CD14-positive monocyte (primary cell): ENCODE measurements around the gene MBD3. TPM values are rescaled to one million over a fixed set of nuclear protein-coding genes. Genes with fewer than 3 reads are reported as not detected.

Experiments
- DNase-seq, 3 donors: peaks; one replicate each; pipeline ENCODE4 v3.0.0-alpha.2; 2011 to 2022
- H2AFZ ChIP-seq: 2 replicates; pipeline ENCODE4 v1.6.0; 2012; ENCODE audit warnings: mild to moderate bottlenecking, low read depth, low read length, inconsistent platforms; ENCODE audit not compliant: insufficient read depth, poor library complexity, severe bottlenecking
- H3K27ac ChIP-seq, 2 donors: 1 replicate in 1 of 2; 2 replicates in 1 of 2; pipeline ENCODE4 v1.5.1; 2012 to 2013; ENCODE audit warnings: low read length in 2 of 2, control low read depth in 1 of 2, inconsistent platforms in 1 of 2, low read depth in 1 of 2, mild to moderate bottlenecking in 1 of 2
- H3K27me3 ChIP-seq, 2 donors: one replicate each; pipeline versions ENCODE4 v1.6.0 to v1.6.1; 2011 to 2013; ENCODE audit warnings: low read length in 2 of 2; ENCODE audit not compliant: control insufficient read depth in 2 of 2, insufficient read depth in 2 of 2
- H3K36me3 ChIP-seq, 2 donors: replicated peaks in 1 of 2; 1 replicate in 1 of 2; 2 replicates in 1 of 2; pipeline versions ENCODE4 v1.5.1 to v1.6.1; 2012 to 2013; ENCODE audit warnings: low read length in 2 of 2, control low read depth in 1 of 2, inconsistent platforms in 1 of 2, mild to moderate bottlenecking in 1 of 2; ENCODE audit not compliant: insufficient read depth in 2 of 2, control insufficient read depth in 1 of 2
- H3K4me1 ChIP-seq, 2 donors: 1 replicate in 1 of 2; 2 replicates in 1 of 2; pipeline versions ENCODE4 v1.5.1 to v1.6.1; 2012 to 2013; ENCODE audit warnings: low read length in 2 of 2, control low read depth in 1 of 2, inconsistent platforms in 1 of 2, mild to moderate bottlenecking in 1 of 2, moderate library complexity in 1 of 2; ENCODE audit not compliant: insufficient read depth in 2 of 2, control insufficient read depth in 1 of 2
- H3K4me2 ChIP-seq: replicated peaks from 2 replicates; pipeline ENCODE3; 2012; ENCODE audit warnings: low read length, moderate library complexity, mild to moderate bottlenecking; ENCODE audit not compliant: poor library complexity, severe bottlenecking; ENCODE audit errors: extremely low read depth
- H3K4me3 ChIP-seq, 3 experiments: fragments of 200-600 bp in 1 of 3; sonication (generic) in 1 of 3; replicated peaks in 1 of 3; 1 replicate in 2 of 3; 2 replicates in 1 of 3; pipeline ENCODE4 v1.5.1; 2011 to 2013; ENCODE audit warnings: low read length in 3 of 3, mild to moderate bottlenecking in 3 of 3, control low read depth in 2 of 3, low read depth in 2 of 3, inconsistent platforms in 1 of 3, moderate library complexity in 1 of 3
- H3K79me2 ChIP-seq: 2 replicates; pipeline ENCODE4 v1.6.0; 2012; ENCODE audit warnings: mild to moderate bottlenecking, control low read depth, inconsistent platforms, low read length, moderate library complexity; ENCODE audit not compliant: insufficient read depth
- H3K9ac ChIP-seq: 2 replicates; pipeline ENCODE4 v1.6.0; 2017; ENCODE audit warnings: low read length, mild to moderate bottlenecking; ENCODE audit not compliant: insufficient read depth, poor library complexity, severe bottlenecking
- H3K9me3 ChIP-seq, 2 donors: replicated peaks in 1 of 2; 1 replicate in 1 of 2; 2 replicates in 1 of 2; pipeline versions ENCODE4 v1.5.1 to v1.6.1; 2012 to 2013; ENCODE audit warnings: low read length in 2 of 2, control low read depth in 1 of 2; ENCODE audit not compliant: control insufficient read depth in 1 of 2, insufficient read depth in 1 of 2
- H4K20me1 ChIP-seq: 2 replicates; pipeline ENCODE4 v1.6.0; 2012; ENCODE audit warnings: mild to moderate bottlenecking, low read length, control low read depth, moderate library complexity; ENCODE audit not compliant: insufficient read depth
- H3K27ac Mint-ChIP-seq, 7 donors: one replicate each; pipeline ENCODE4 v1.8.0; 2020; ENCODE audit warnings: mild to moderate bottlenecking in 7 of 7, mixed read lengths in 7 of 7, moderate library complexity in 6 of 7, inconsistent platforms in 2 of 7
- H3K27me3 Mint-ChIP-seq, 3 donors: one replicate each; pipeline ENCODE4 v1.8.0; 2021 to 2022; ENCODE audit warnings: low read depth in 3 of 3, mild to moderate bottlenecking in 3 of 3, mixed read lengths in 3 of 3, moderate library complexity in 3 of 3, inconsistent platforms in 1 of 3
- H3K36me3 Mint-ChIP-seq, 2 donors: one replicate each; pipeline ENCODE4 v1.8.0; 2020; ENCODE audit warnings: mixed read lengths in 2 of 2, inconsistent platforms in 1 of 2, mild to moderate bottlenecking in 1 of 2
- H3K4me1 Mint-ChIP-seq: one replicate; pipeline ENCODE4 v1.8.0; 2020; ENCODE audit warnings: mild to moderate bottlenecking, mixed read lengths
- H3K4me3 Mint-ChIP-seq, 2 donors: one replicate each; pipeline ENCODE4 v1.8.0; 2020; ENCODE audit warnings: mild to moderate bottlenecking in 2 of 2, mixed read lengths in 2 of 2, moderate library complexity in 1 of 2
- H3K9me3 Mint-ChIP-seq, 7 donors: one replicate each; pipeline ENCODE4 v1.8.0; 2020 to 2022; ENCODE audit warnings: mixed read lengths in 7 of 7, mild to moderate bottlenecking in 6 of 7, moderate library complexity in 6 of 7, inconsistent platforms in 2 of 7
- WGBS: methylation state at CpG from one replicate; pipeline ENCODE4 v1.1.5; 2013; ENCODE audit warnings: missing lambda C conversion rate; ENCODE audit not compliant: insufficient coverage; 5-methylcytosine and 5-hydroxymethylcytosine counted together
- intact Hi-C, 2 donors: fragments of 100-400 bp; cut with micrococcal nuclease; formaldehyde crosslinking; loops; one replicate each; pipeline versions ENCODE4 v1.15.0 to v1.15.1; 2023
- polyA plus RNA-seq, 3 donors: library from polyadenylated mRNA; depleted of rRNA in 1 of 3; unstranded in 2 of 3; stranded (reverse) in 1 of 3; fragments of 300-500 nt in 2 of 3; fragments of >200 nt in 1 of 3; fragmentation: Illumina TruSeq in 2 of 3; gene quantifications; 1 replicate in 2 of 3; 2 replicates in 1 of 3; pipeline ENCODE4 v1.2.3, GENCODE V29; 2012 to 2021
- TF ChIP-seq, protein P1 (sequence below): fragments of 200-600 bp; IDR thresholded peaks from one replicate; pipeline ENCODE4 v1.8.0; 2022; ENCODE audit warnings: antibody characterized with exemption, mild to moderate bottlenecking

MBD3 gene
- polyA plus RNA-seq, 3 donors = 2.6 to 35.3 (median 4.9) TPM

DNA sequence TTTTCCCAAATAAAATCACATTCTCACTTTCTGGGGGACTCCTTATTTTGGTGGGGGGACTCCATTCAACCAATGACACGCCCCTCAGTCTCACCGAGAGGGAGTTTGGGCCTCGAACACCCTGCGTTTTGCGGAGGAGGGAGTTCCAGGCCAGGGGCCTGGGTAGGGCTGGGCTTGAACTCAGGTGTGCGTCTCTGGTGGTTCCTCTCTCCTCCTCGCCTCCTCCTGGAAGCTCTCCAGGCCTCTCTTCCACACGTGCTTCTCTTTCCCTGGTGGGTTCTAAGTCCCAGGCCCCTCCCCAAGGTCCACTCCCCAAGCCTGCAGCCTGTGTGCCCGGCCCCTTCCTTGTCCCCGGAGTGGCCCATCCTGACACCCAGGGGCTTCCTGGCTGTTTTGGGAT is 39.2 kb downstream of the MBD3 start:
- Histone ChIP-seq H3K4me3 (no peak overlapping the region), H3K27ac (no peak overlapping the region), H3K4me1 (no peaks in the 10 kb centered on the region), H3K4me2 (no peak overlapping the region), H4K20me1 (no peaks in the 10 kb centered on the region), H3K27me3 (no peaks in the 10 kb centered on the region), H2AFZ (no peak overlapping the region), H3K9me3 (no peaks in the 10 kb centered on the region), H3K79me2 (no peaks in the 10 kb centered on the region), H3K9ac (no peak overlapping the region), H3K36me3 (no peaks in the 10 kb centered on the region)
- no peak overlapping the region for H3K27ac Mint-ChIP-seq
- H3K27me3 Mint-ChIP-seq = peaks cover 2 to 9% (median 9%) of the 10 kb centered on the region in 3 donors
- no peak for DNase-seq
- no peaks in the 10 kb centered on the region for H3K4me1 Mint-ChIP-seq
- intact Hi-C loops = no loop called here
- H3K36me3 Mint-ChIP-seq = no peaks in the 10 kb centered on the region
- H3K9me3 Mint-ChIP-seq = peaks cover 0 to 9% (median 2%) of the 10 kb centered on the region in 7 donors
- no peak overlapping the region for H3K4me3 Mint-ChIP-seq
- TF ChIP-seq, protein P1, sequence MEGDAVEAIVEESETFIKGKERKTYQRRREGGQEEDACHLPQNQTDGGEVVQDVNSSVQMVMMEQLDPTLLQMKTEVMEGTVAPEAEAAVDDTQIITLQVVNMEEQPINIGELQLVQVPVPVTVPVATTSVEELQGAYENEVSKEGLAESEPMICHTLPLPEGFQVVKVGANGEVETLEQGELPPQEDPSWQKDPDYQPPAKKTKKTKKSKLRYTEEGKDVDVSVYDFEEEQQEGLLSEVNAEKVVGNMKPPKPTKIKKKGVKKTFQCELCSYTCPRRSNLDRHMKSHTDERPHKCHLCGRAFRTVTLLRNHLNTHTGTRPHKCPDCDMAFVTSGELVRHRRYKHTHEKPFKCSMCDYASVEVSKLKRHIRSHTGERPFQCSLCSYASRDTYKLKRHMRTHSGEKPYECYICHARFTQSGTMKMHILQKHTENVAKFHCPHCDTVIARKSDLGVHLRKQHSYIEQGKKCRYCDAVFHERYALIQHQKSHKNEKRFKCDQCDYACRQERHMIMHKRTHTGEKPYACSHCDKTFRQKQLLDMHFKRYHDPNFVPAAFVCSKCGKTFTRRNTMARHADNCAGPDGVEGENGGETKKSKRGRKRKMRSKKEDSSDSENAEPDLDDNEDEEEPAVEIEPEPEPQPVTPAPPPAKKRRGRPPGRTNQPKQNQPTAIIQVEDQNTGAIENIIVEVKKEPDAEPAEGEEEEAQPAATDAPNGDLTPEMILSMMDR = no peak
- 100% methylated on average over 2 of the region's 10 CpGs for WGBS

DNA sequence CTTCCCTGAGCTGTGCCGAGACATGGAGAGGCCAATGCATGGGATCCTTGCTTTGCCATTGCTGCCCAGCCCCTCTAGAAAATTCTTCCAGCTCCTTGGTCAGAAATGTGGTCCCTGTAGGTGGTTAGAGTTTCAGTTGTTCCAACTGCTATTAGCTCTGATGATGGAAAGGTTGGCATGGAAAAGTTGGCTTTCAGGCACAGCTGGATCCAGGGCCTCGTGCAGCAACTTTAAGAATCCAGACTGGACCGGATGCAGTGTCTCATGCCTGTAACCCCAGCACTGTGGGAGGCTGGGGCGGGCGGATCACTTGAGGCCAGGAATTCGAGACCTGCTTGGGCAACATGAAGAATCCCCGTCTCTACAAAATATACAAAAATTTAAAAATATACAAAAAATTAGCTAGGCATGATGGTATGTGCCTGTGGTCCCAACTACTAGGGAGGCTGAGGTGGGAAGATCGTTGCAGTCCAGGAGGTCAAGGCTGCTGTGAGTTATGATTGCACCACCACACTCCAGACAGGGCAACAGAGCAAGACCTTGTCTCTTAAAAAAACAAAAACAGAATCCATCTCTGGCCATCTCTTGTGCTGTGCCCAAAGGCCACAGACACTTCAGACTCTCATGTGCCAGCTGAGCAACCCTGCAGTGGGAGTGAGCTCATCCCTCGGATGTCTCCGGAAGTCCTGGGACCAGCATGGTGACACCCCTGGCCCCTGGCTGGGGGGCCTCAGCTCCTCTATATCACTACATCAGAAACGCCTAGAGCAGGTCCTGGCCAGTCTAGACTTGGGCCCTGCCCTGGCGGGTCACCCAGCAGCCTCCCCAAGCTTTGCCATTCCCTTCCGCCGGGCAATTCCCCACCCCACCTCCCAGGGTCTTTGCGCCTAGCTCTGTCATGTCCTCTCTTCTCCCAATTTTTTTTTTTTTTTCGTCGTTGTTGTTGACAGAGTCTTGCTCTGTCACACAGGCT is 41.3 kb downstream of the MBD3 start:
- no peaks in the 10 kb centered on the region for H3K27me3 ChIP-seq
- H3K4me2 ChIP-seq = no peak overlapping the region
- intact Hi-C loops = no loop called here
- TF ChIP-seq, protein P1 = no peak
- no peak overlapping the region for H3K9ac ChIP-seq
- no peaks in the 10 kb centered on the region for H3K36me3 ChIP-seq
- peaks cover 1% of the 10 kb centered on the region for H3K4me1 Mint-ChIP-seq
- H3K79me2 ChIP-seq = no peaks in the 10 kb centered on the region
- H3K36me3 Mint-ChIP-seq = no peaks in the 10 kb centered on the region
- WGBS = 95% methylated on average over 10 of the region's 17 CpGs
- H3K9me3 ChIP-seq = no peaks in the 10 kb centered on the region
- no peak overlapping the region for H2AFZ ChIP-seq
- no peak overlapping the region for H3K4me3 Mint-ChIP-seq
- H3K4me3 ChIP-seq = no peak overlapping the region
- no peaks in the 10 kb centered on the region for H3K4me1 ChIP-seq
- no peak overlapping the region for H3K27ac Mint-ChIP-seq
- H3K27ac ChIP-seq = no peak overlapping the region
- no peaks in the 10 kb centered on the region for H4K20me1 ChIP-seq
- DNase-seq = no peak
- H3K9me3 Mint-ChIP-seq = peaks cover 0 to 2% (median 1%) of the 10 kb centered on the region in 7 donors
- H3K27me3 Mint-ChIP-seq = peaks cover 10 to 17% (median 14%) of the 10 kb centered on the region in 3 donors
